Measurements from ENCODE around the gene PACSIN3. TPM values are rescaled to one million over a fixed set of nuclear protein-coding genes. Genes with fewer than 3 reads are reported as not detected.

The PACSIN3 gene
- total and polyA plus RNA-seq, 2 of the 8 experiments (the other 6 are each of a cell fraction or from before 2014, with no cell fraction given) = 23.8 to 47.2 TPM

GRCh38 chr11:47201015-47201414 is 14.8 kb upstream of the PACSIN3 start:
- Histone ChIP-seq H3K18ac (ENCODE audit: extremely low read depth, low read length) (no peak overlapping the region), H4K8ac (ENCODE audit: extremely low read depth, insufficient read depth, low read length) (no peak overlapping the region), H2BK20ac (ENCODE audit: low read length) (no peak overlapping the region), H3K56ac (replicated peaks; ENCODE audit: insufficient read length, low read depth, low read length) (no peak overlapping the region), H3K23ac (ENCODE audit: insufficient read length) (no peak overlapping the region), H3K9ac (replicated peaks in 1 of 4; ENCODE audit: extremely low read depth in 1 of 4, low read depth in 3 of 4, low read length in 3 of 4) (no peak overlapping the region), H2BK12ac (ENCODE audit: low read depth, low read length) (no peak overlapping the region), H4K91ac (replicated peaks; ENCODE audit: insufficient read length, low read length) (no peak overlapping the region), H2BK5ac (ENCODE audit: low read depth, low read length) (no peak overlapping the region), H4K5ac (ENCODE audit: insufficient read length, low read depth, low read length) (no peak overlapping the region), H3K36me3 (ENCODE audit: control insufficient read depth in 2 of 4, insufficient read depth in 4 of 4, low read length in 3 of 4) (no peaks in the 10 kb centered on the region), H3K4ac (replicated peaks; ENCODE audit: insufficient read length, low read depth, low read length) (no peak overlapping the region), H3K23me2 (ENCODE audit: low read depth, low read length) (no peaks in the 10 kb centered on the region), H3K9me3 (ENCODE audit: insufficient read depth in 2 of 2, low read depth in 1 of 2, low read length in 1 of 2) (no peaks in the 10 kb centered on the region), H2AFZ (ENCODE audit: low read length) (no peak overlapping the region), H4K20me1 (replicated peaks in 1 of 2; ENCODE audit: control insufficient read depth in 1 of 2, insufficient read depth in 2 of 2, low read length in 2 of 2) (no peaks in the 10 kb centered on the region), H2BK120ac (replicated peaks; ENCODE audit: low read depth, low read length) (no peak overlapping the region), H3K27ac (ENCODE audit: low read depth, low read length) (no peak overlapping the region), H3K79me2 (ENCODE audit: control insufficient read depth in 1 of 2, insufficient read depth in 2 of 2, low read length in 2 of 2) (no peaks in the 10 kb centered on the region), H3K4me1 (replicated peaks in 1 of 4; ENCODE audit: control insufficient read depth in 3 of 4, insufficient read depth in 4 of 4, low read length in 3 of 4) (peaks cover 2 to 7% (median 5%) of the 10 kb centered on the region in 4 experiments; a peak in 6 of 7 replicates), H2BK15ac (ENCODE audit: low read length) (no peak overlapping the region), H3K79me1 (ENCODE audit: low read depth, low read length) (no peaks in the 10 kb centered on the region), H3K4me3 (ENCODE audit: extremely low read depth in 1 of 4, insufficient read depth in 2 of 4, low read depth in 3 of 4, low read length in 4 of 4) (no peak overlapping the region), H3K4me2 (ENCODE audit: insufficient read depth in 1 of 2, low read depth in 2 of 2, low read length in 2 of 2) (no peak overlapping the region), H3K27me3 (replicated peaks in 1 of 4; ENCODE audit: control insufficient read depth in 3 of 4, extremely low read depth in 1 of 4, insufficient read depth in 3 of 4, low read length in 3 of 4) (no peaks in the 10 kb centered on the region), H3K14ac (ENCODE audit: insufficient read length) (no peak overlapping the region), H2AK5ac (ENCODE audit: low read depth, low read length) (no peak overlapping the region)
- WGBS, 2 experiments (ENCODE audit: extremely low coverage in 1 of 2, insufficient coverage in 1 of 2, insufficient read length in 1 of 2, insufficient replicate concordance in 2 of 2, low coverage in 1 of 2, low lambda C conversion rate in 2 of 2, missing lambda C conversion rate in 1 of 2) = 87% methylated on average over 4 of the region's 4 CpGs; no CpG with 5 or more reads in 1 of the 2 experiments
- FAIRE-seq (no peak), DNase-seq (ENCODE audit: low read depth in 1 of 2, low spot score in 2 of 2) (no peak)
- ChIA-PET POLR2A (ENCODE audit: partially characterized antibody) (interaction anchor here (2.7 to 3.3 kb wide), 3 partner anchors 13 to 14 kb away, joined by 10 to 14 read pairs (median 14); partner anchors contain the start of genes DDB2 and PACSIN3), CTCF (ENCODE audit: partially characterized antibody) (interaction anchor here (0.8 to 21.5 kb wide), 4 partner anchors 20 to 43 kb away, joined by 3 to 247 read pairs (median 11); partner anchors contain the start of genes ARFGAP2 and PACSIN3)
- TF ChIP-seq SIRT6 (IDR thresholded peaks at IDR 0.05; ENCODE audit: low read length) (no peak), BRCA1 (IDR thresholded peaks at IDR 0.05; ENCODE audit: low read depth, low read length) (no peak), TAF7 (optimal IDR thresholded peaks at IDR 0.05; ENCODE audit: borderline replicate concordance, low read depth, low read length) (no peak), CTBP2 (IDR thresholded peaks at IDR 0.05; ENCODE audit: borderline replicate concordance, insufficient read depth, insufficient read length, low read length) (no peak), GABPA (IDR thresholded peaks at IDR 0.05; ENCODE audit: borderline replicate concordance, insufficient read depth, low read length) (no peak), YY1 (IDR thresholded peaks at IDR 0.05; ENCODE audit: low read depth, low read length) (no peak), SIN3A (conservative IDR thresholded peaks at IDR 0.05 in 1 of 2, IDR thresholded peaks at IDR 0.05 in 1 of 2; ENCODE audit: low read depth in 1 of 2, low read length in 2 of 2) (no peak), ZNF274 (IDR thresholded peaks at IDR 0.05; ENCODE audit: borderline replicate concordance, extremely low read depth, low read length) (no peak), RNF2 (IDR thresholded peaks at IDR 0.05; ENCODE audit: borderline replicate concordance, low read depth, low read length, missing control alignments, poor library complexity, severe bottlenecking) (no peak), SP2 (IDR thresholded peaks at IDR 0.05; ENCODE audit: low read length) (no peak), CREB1 (IDR thresholded peaks at IDR 0.05) (no peak), KDM1A (IDR thresholded peaks at IDR 0.05; ENCODE audit: borderline replicate concordance, low read length) (no peak)
